ENCODE data around the gene SCN1B.

DNA sequence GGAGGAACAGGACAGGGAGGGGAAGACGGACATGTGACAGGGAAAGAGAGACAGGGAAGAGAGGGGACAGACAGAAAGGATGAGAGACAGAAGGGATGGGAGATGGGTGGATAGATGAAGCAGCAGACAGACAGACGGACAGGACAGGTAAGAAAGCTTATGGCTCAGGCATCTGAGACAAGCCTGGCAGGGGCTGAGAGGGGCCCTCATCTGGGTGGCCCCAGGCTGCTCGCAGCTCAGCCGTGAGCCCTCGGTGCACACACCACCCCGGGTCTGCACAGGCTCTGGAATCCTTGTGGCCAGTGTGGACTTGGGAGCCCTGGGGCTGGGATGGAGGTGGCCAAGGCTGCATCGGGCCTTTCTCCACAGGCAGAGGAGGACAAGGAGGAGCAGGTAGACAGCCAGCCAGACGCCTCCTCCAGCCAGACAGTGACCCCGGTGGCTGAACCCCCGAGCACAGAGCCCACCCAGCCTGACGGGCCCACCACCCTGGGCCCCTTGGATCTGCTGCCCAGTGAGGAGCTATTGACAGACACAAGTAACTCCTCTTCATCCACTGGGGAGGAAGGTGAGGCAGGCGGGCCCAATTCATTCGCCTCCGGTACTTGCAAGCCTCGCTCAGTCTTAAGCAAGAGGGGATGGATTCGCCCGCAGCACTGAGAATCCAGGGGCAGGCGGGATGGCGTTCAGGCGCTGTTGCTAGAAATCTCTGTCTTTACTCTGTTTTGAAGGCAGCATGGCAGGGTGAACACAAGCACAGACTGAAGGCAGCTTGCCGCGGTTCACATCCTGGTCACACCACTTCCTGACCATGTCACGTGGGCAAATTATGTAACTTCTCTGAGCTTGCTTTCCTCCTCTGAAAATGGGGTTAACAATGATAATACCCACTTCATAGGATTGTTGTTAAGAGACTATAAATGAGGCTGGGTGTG lies 16.2 kb upstream of the SCN1B start:
- TF ChIP-seq, protein P1, sequence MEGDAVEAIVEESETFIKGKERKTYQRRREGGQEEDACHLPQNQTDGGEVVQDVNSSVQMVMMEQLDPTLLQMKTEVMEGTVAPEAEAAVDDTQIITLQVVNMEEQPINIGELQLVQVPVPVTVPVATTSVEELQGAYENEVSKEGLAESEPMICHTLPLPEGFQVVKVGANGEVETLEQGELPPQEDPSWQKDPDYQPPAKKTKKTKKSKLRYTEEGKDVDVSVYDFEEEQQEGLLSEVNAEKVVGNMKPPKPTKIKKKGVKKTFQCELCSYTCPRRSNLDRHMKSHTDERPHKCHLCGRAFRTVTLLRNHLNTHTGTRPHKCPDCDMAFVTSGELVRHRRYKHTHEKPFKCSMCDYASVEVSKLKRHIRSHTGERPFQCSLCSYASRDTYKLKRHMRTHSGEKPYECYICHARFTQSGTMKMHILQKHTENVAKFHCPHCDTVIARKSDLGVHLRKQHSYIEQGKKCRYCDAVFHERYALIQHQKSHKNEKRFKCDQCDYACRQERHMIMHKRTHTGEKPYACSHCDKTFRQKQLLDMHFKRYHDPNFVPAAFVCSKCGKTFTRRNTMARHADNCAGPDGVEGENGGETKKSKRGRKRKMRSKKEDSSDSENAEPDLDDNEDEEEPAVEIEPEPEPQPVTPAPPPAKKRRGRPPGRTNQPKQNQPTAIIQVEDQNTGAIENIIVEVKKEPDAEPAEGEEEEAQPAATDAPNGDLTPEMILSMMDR (IDR thresholded peaks at IDR 0.05): no peak
- no peak for TF ChIP-seq POLR2A (IDR thresholded peaks at IDR 0.05)
